Measurements from ENCODE around the gene AFF3. TPM values are rescaled to one million over a fixed set of nuclear protein-coding genes. Genes with fewer than 3 reads are reported as not detected.

AFF3 gene
- total and polyA plus RNA-seq, 12 donors: 0.39 to 16.9 (median 7.0) TPM

DNA sequence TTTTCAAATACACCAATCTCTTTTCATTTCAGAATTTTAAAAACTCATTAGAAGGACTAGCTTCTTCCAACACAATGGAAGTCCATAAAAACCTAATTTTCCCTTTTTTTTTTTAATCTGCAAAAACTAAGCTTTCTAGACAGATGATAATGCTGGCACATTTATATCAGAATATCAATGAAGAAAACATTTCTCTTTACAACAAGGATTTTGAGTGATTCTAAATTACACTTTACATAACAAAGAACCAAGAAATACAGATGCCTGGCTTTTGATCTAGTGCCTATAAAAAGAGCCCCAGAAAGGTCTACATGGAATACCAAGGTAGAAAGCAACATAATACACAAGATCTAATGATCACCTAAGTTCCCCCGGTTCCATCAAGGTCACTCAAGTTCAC lies 108.0 kb downstream of the AFF3 start:
- Histone ChIP-seq H3K36me3 (no peaks in the 10 kb centered on the region), H3K9me3 (peaks cover 0 to 7% (median 0%) of the 10 kb centered on the region in 11 donors), H3K27me3 (no peaks in the 10 kb centered on the region), H3K4me1 (peaks cover 0 to 5% (median 0%) of the 10 kb centered on the region in 9 donors), H3K4me3 (no peak overlapping the region), H3K27ac (no peak overlapping the region)
- ATAC-seq (no peak), DNase-seq (no peak)
- 67 to 78% methylated on average over 1 of the region's 1 CpG for WGBS, 2 donors
- TF ChIP-seq, protein P1, sequence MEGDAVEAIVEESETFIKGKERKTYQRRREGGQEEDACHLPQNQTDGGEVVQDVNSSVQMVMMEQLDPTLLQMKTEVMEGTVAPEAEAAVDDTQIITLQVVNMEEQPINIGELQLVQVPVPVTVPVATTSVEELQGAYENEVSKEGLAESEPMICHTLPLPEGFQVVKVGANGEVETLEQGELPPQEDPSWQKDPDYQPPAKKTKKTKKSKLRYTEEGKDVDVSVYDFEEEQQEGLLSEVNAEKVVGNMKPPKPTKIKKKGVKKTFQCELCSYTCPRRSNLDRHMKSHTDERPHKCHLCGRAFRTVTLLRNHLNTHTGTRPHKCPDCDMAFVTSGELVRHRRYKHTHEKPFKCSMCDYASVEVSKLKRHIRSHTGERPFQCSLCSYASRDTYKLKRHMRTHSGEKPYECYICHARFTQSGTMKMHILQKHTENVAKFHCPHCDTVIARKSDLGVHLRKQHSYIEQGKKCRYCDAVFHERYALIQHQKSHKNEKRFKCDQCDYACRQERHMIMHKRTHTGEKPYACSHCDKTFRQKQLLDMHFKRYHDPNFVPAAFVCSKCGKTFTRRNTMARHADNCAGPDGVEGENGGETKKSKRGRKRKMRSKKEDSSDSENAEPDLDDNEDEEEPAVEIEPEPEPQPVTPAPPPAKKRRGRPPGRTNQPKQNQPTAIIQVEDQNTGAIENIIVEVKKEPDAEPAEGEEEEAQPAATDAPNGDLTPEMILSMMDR (IDR thresholded peaks at IDR 0.05): no peak
- intact Hi-C loops (cut with DNase I): no loop called here

DNA sequence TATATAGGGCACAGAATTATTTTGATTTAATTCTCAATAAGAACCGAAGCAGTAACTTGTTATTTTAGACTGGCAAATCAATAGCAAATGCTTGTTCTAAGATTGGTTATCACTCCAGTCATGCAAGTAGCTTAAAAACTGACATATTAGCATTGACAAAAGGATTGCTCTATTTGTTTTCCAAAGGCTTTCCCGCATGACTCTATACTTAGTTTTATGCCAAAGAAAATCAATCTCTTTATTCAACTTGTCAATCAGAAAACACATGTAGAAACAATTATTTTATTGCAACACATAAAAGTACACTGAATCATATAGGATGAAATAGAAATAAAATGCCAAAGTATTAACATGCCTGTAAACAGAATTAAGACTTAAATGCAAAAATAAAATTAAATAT lies 108.4 kb downstream of the AFF3 start:
- no peak for ATAC-seq
- Histone ChIP-seq H3K4me1 (peaks cover 0 to 5% (median 0%) of the 10 kb centered on the region in 9 donors), H3K4me3 (no peak overlapping the region), H3K36me3 (no peaks in the 10 kb centered on the region), H3K27me3 (no peaks in the 10 kb centered on the region), H3K27ac (no peak overlapping the region), H3K9me3 (peaks cover 0 to 7% (median 0%) of the 10 kb centered on the region in 11 donors)
- no peak for DNase-seq
- intact Hi-C loops (cut with DNase I): no loop called here
- TF ChIP-seq, protein P1 (IDR thresholded peaks at IDR 0.05): no peak
- WGBS, 2 donors: 76 to 88% methylated on average over 2 of the region's 2 CpGs

DNA sequence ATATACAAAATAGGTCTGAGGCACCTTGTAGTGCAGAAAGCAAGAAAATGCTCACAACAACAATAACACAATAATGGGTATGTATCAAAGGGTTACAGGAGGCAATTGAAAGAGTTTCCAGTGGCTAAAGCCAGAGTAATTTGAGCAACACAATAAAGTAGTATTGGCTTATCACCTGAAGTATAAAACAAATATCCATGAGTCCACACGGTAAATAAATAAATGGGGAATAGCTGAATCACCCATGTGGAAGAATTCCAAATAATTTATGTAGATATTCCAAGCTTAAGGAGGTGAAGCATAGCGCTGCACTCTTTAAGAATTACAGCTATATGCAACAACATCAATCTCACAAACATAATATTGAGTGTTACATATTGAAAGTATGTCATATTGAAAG lies 110.8 kb downstream of the AFF3 start:
- TF ChIP-seq, protein P1 (IDR thresholded peaks at IDR 0.05): no peak
- peaks cover 0 to 7% (median 0%) of the 10 kb centered on the region in 11 donors for H3K9me3 ChIP-seq
- intact Hi-C loops (cut with DNase I): no loop called here
- ATAC-seq (no peak), DNase-seq (no peak)
- no peak overlapping the region for H3K4me3 ChIP-seq
- H3K36me3 ChIP-seq: no peaks in the 10 kb centered on the region
- 90 to 93% methylated on average over 2 of the region's 2 CpGs for WGBS, 2 donors
- H3K27ac ChIP-seq: no peak overlapping the region
- H3K4me1 ChIP-seq: peaks cover 0 to under 1% (median 0%) of the 10 kb centered on the region in 9 donors
- H3K27me3 ChIP-seq: no peaks in the 10 kb centered on the region

DNA sequence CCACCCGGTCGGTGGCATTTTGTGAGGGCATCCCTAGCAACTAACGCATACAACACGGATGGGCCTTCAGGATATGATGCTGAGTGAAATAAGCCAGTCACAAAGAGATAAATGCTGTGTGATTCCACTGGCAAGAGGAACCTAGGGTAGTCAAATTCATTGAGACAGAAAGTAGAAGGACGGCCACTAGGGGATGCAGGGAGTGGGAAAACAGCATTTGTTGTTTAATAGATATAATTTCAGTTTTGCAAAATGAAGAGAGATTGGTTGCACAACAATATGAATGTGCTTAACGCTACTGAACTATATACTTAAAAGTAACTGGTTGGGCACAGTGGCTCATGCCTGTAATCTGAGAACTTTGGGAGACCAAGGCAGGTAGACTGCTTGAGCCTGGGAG lies 112.9 kb downstream of the AFF3 start:
- no peaks in the 10 kb centered on the region for H3K36me3 ChIP-seq
- intact Hi-C loops (cut with DNase I): no loop called here
- ATAC-seq (no peak), DNase-seq (no peak)
- H3K4me3 ChIP-seq: no peak overlapping the region
- H3K27ac ChIP-seq: no peak overlapping the region
- WGBS, 2 donors: 88% methylated on average over 6 of the region's 6 CpGs
- no peaks in the 10 kb centered on the region for H3K27me3 ChIP-seq
- peaks cover 0 to 14% (median 0%) of the 10 kb centered on the region in 11 donors for H3K9me3 ChIP-seq
- TF ChIP-seq, protein P1 (IDR thresholded peaks at IDR 0.05): no peak
- H3K4me1 ChIP-seq: no peaks in the 10 kb centered on the region
